OCI-LY1 (cell line): ENCODE measurements around the gene FTL.

ENCODE experiments used
- CTCF ChIP-seq: fragments of 200-600 bp; sonication (generic), shearing (Covaris generic); IDR thresholded peaks from 2 replicates; pipeline ENCODE4 v1.5.1; 2017; ENCODE audit warnings: mild to moderate bottlenecking, antibody characterized with exemption, low read length, moderate library complexity, mixed read lengths
- EZH2 ChIP-seq: fragments of 200-600 bp; sonication (generic), shearing (Covaris generic); IDR thresholded peaks from 2 replicates; pipeline ENCODE4 v1.8.0; 2017; ENCODE audit warnings: borderline replicate concordance, mixed run types, mild to moderate bottlenecking, antibody characterized with exemption, low read length, moderate library complexity, mixed read lengths

- TF ChIP-seq CTCF, result no peak
- no peak for TF ChIP-seq EZH2
Measured at GRCh38 chr19:48992581-48993174, 27.6 kb downstream of the FTL start.
